Liver (tissue), 9 donors: Measurements from ENCODE around the gene TLR5. TPM values are rescaled to one million over a fixed set of nuclear protein-coding genes. Genes with fewer than 3 reads are reported as not detected.

Source experiments
- DNase-seq: peaks from one replicate; pipeline ENCODE4 v3.0.0-alpha.2; 2017; ENCODE audit warnings: low spot score
- H3K27ac ChIP-seq, 2 donors: one replicate each; pipeline ENCODE4 v1.7.0; 2013; ENCODE audit warnings: inconsistent platforms in 2 of 2, low read length in 2 of 2, control low read depth in 1 of 2, low read depth in 1 of 2, mild to moderate bottlenecking in 1 of 2
- H3K27me3 ChIP-seq, 4 donors: one replicate each; pipeline versions ENCODE4 v1.6.1 to v1.7.0; 2013; ENCODE audit warnings: low read length in 3 of 4, inconsistent platforms in 1 of 4, mild to moderate bottlenecking in 1 of 4, moderate library complexity in 1 of 4; ENCODE audit not compliant: control insufficient read depth in 4 of 4, insufficient read depth in 4 of 4
- H3K36me3 ChIP-seq, 4 donors: one replicate each; pipeline versions ENCODE4 v1.6.1 to v1.7.0; 2013; ENCODE audit warnings: low read length in 3 of 4, mild to moderate bottlenecking in 3 of 4, low read depth in 1 of 4, moderate library complexity in 1 of 4; ENCODE audit not compliant: control insufficient read depth in 4 of 4, insufficient read depth in 3 of 4
- H3K4me1 ChIP-seq, 4 donors: one replicate each; pipeline versions ENCODE4 v1.6.1 to v1.7.0; 2013; ENCODE audit warnings: low read length in 3 of 4, mild to moderate bottlenecking in 3 of 4, moderate library complexity in 1 of 4; ENCODE audit not compliant: control insufficient read depth in 4 of 4, insufficient read depth in 4 of 4
- H3K4me3 ChIP-seq, 3 donors: one replicate each; pipeline versions ENCODE4 v1.6.1 to v1.7.0; 2013; ENCODE audit warnings: low read length in 3 of 3, control low read depth in 1 of 3, low read depth in 1 of 3, mild to moderate bottlenecking in 1 of 3
- H3K9ac ChIP-seq, 2 donors: one replicate each; pipeline ENCODE4 v1.7.0; 2013; ENCODE audit warnings: low read length in 2 of 2, mild to moderate bottlenecking in 2 of 2, moderate library complexity in 2 of 2, control low read depth in 1 of 2, low read depth in 1 of 2
- H3K9me3 ChIP-seq, 4 donors: one replicate each; pipeline versions ENCODE4 v1.6.1 to v1.7.0; 2013; ENCODE audit warnings: low read length in 3 of 4; ENCODE audit not compliant: control insufficient read depth in 4 of 4
- EGR1 ChIP-seq, 2 donors: IDR thresholded peaks; 2 replicates each; pipeline ENCODE4 v1.6.1; 2016 to 2018; ENCODE audit warnings: antibody characterized with exemption in 2 of 2, low read depth in 2 of 2
- FOXA1 ChIP-seq: IDR thresholded peaks from 2 replicates; pipeline ENCODE4 v1.6.1; 2016; ENCODE audit warnings: antibody characterized with exemption
- FOXA2 ChIP-seq: IDR thresholded peaks from 2 replicates; pipeline ENCODE4 v1.6.1; 2016; ENCODE audit warnings: antibody characterized with exemption
- GABPA ChIP-seq, 2 donors: IDR thresholded peaks in 1 of 2; conservative IDR thresholded peaks in 1 of 2; 2 replicates each; pipeline ENCODE4 v1.6.1; 2016; ENCODE audit warnings: antibody characterized with exemption in 2 of 2, mild to moderate bottlenecking in 1 of 2, moderate library complexity in 1 of 2
- HNF4A ChIP-seq, 2 donors: conservative IDR thresholded peaks; 2 replicates each; pipeline ENCODE4 v1.6.1; 2016; ENCODE audit warnings: antibody characterized with exemption in 2 of 2, mild to moderate bottlenecking in 2 of 2
- HNF4G ChIP-seq: IDR thresholded peaks from 2 replicates; pipeline ENCODE4 v1.6.1; 2016; ENCODE audit warnings: antibody characterized with exemption
- JUND ChIP-seq, 2 donors: IDR thresholded peaks; 2 replicates each; pipeline ENCODE4 v1.6.1; 2016; ENCODE audit warnings: antibody characterized with exemption in 2 of 2
- NR2F2 ChIP-seq: IDR thresholded peaks from 2 replicates; pipeline ENCODE4 v1.6.1; 2016; ENCODE audit warnings: antibody characterized with exemption
- RAD21 ChIP-seq, 2 donors: IDR thresholded peaks; 2 replicates each; pipeline ENCODE4 v1.6.1; 2016; ENCODE audit warnings: antibody characterized with exemption in 2 of 2, mild to moderate bottlenecking in 2 of 2
- RXRA ChIP-seq, 2 donors: IDR thresholded peaks; 2 replicates each; pipeline ENCODE4 v1.6.1; 2017 to 2018; ENCODE audit warnings: antibody characterized with exemption in 2 of 2, mild to moderate bottlenecking in 1 of 2
- TAF1 ChIP-seq: conservative IDR thresholded peaks from 2 replicates; pipeline ENCODE4 v1.6.1; 2016; ENCODE audit warnings: antibody characterized with exemption, mild to moderate bottlenecking
- WGBS: extraction: QIAGEN DNeasy Blood & Tissue Kit; methylation state at CpG from one replicate; pipeline ENCODE4 v1.1.7; 2013; 5-methylcytosine and 5-hydroxymethylcytosine counted together
- polyA plus RNA-seq, 2 donors: library from polyadenylated mRNA; stranded (reverse) in 1 of 2; unstranded in 1 of 2; fragments of 200-250 nt in 1 of 2; fragments of >200 nt in 1 of 2; fragmentation: Nextera tagmentation in 1 of 2; extraction: Ambion mirVana in 1 of 2; gene quantifications; one replicate each; pipeline versions ENCODE4 v1.2.1 to v1.2.3, GENCODE V29; 2013 to 2015
- total RNA-seq, 2 donors: library from RNA; depleted of rRNA; stranded (reverse); fragments of >200 nt; gene quantifications; one replicate each; pipeline ENCODE4 v1.2.3, GENCODE V29; 2014
- TF ChIP-seq, protein P1 (sequence below): IDR thresholded peaks from 2 replicates; pipeline ENCODE4 v1.6.1; 2016; ENCODE audit warnings: antibody characterized with exemption
- TF ChIP-seq, protein P2 (sequence below): IDR thresholded peaks from 2 replicates; pipeline ENCODE4 v1.6.1; 2016; ENCODE audit warnings: antibody characterized with exemption
- TF ChIP-seq, protein P3 (sequence below): fragments of 150-350 bp; IDR thresholded peaks from 2 replicates; pipeline ENCODE4 v1.5.1; 2017; ENCODE audit warnings: improper control_type of control experiment, low read depth, low read length; ENCODE audit not compliant: missing input control
- TF ChIP-seq, protein P4 (sequence below): IDR thresholded peaks from 2 replicates; pipeline ENCODE4 v1.6.1; 2016; ENCODE audit warnings: antibody characterized with exemption, mild to moderate bottlenecking
- TF ChIP-seq, protein P5 (sequence below): IDR thresholded peaks from 2 replicates; pipeline ENCODE4 v1.6.1; 2016; ENCODE audit warnings: antibody characterized with exemption
- donor health status: healthy.
- donor health status: healthy.
- donor health status: healthy.
- donor health status: healthy.
- donor health status: healthy.

Gene TLR5
- total and polyA plus RNA-seq, 4 donors: 0.93 to 2.4 (median 1.5) TPM

DNA sequence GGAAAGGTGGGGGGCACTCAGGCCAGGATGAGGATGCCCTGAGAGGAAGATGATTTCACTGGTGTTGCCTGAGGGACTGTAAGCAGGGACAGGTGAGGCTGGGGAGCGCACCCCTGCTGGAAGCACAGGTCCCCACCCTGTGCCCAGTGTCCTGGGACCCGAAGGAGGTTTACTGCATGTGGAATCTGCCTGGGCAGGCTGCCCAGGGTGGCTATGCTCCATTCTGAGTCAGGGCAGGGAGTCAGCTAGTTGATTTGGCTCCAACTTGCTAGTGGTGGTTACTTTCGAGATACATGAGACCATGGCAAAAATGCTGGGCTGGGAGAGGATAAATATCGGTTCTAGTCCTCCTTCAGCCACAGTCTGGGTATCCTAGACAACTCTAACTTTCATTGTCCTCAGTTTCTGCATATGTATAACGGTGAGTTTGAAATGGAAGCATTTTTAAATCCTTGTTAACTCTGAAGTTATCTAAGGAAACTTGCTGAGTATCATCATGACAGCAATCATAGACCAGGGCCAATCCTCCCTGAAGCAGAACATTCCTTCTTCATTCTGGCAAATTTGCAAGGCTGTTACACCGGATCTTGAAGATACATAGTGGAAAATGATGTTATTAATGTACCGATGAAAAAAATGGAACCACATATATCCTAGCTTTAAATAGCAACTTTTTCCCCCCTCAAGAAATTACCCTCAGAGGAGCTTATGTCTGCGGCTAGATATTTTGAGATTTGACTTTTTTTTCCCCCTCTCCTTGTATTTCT lies 7.7 kb downstream of the TLR5 start:
- 80% methylated on average over 8 of the region's 8 CpGs for WGBS

More for the DNA sequence above, 7.7 kb downstream of the TLR5 start:
- Histone ChIP-seq H3K27me3 (no peaks in the 10 kb centered on the region), H3K27ac (no peak overlapping the region), H3K4me1 (peaks cover 2 to 21% (median 13%) of the 10 kb centered on the region in 4 donors), H3K9me3 (no peaks in the 10 kb centered on the region), H3K4me3 (no peak overlapping the region), H3K9ac (no peak overlapping the region), H3K36me3 (no peaks in the 10 kb centered on the region)
- DNase-seq: no peak
- TF ChIP-seq, protein P1, sequence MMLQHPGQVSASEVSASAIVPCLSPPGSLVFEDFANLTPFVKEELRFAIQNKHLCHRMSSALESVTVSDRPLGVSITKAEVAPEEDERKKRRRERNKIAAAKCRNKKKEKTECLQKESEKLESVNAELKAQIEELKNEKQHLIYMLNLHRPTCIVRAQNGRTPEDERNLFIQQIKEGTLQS: no peak
- TF ChIP-seq EGR1 (IDR thresholded peaks at IDR 0.05; ENCODE audit: low read depth in 2 of 2): no peak
- TF ChIP-seq, protein P2, sequence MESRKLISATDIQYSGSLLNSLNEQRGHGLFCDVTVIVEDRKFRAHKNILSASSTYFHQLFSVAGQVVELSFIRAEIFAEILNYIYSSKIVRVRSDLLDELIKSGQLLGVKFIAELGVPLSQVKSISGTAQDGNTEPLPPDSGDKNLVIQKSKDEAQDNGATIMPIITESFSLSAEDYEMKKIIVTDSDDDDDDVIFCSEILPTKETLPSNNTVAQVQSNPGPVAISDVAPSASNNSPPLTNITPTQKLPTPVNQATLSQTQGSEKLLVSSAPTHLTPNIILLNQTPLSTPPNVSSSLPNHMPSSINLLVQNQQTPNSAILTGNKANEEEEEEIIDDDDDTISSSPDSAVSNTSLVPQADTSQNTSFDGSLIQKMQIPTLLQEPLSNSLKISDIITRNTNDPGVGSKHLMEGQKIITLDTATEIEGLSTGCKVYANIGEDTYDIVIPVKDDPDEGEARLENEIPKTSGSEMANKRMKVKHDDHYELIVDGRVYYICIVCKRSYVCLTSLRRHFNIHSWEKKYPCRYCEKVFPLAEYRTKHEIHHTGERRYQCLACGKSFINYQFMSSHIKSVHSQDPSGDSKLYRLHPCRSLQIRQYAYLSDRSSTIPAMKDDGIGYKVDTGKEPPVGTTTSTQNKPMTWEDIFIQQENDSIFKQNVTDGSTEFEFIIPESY: no peak
- TF ChIP-seq RXRA (IDR thresholded peaks at IDR 0.05): no peak
- TF ChIP-seq RAD21 (IDR thresholded peaks at IDR 0.05): no peak
- TF ChIP-seq HNF4G: no peak
- no peak for TF ChIP-seq HNF4A (conservative IDR thresholded peaks at IDR 0.05)
- no peak for TF ChIP-seq FOXA1
- TF ChIP-seq TAF1: no peak
- TF ChIP-seq, protein P3, sequence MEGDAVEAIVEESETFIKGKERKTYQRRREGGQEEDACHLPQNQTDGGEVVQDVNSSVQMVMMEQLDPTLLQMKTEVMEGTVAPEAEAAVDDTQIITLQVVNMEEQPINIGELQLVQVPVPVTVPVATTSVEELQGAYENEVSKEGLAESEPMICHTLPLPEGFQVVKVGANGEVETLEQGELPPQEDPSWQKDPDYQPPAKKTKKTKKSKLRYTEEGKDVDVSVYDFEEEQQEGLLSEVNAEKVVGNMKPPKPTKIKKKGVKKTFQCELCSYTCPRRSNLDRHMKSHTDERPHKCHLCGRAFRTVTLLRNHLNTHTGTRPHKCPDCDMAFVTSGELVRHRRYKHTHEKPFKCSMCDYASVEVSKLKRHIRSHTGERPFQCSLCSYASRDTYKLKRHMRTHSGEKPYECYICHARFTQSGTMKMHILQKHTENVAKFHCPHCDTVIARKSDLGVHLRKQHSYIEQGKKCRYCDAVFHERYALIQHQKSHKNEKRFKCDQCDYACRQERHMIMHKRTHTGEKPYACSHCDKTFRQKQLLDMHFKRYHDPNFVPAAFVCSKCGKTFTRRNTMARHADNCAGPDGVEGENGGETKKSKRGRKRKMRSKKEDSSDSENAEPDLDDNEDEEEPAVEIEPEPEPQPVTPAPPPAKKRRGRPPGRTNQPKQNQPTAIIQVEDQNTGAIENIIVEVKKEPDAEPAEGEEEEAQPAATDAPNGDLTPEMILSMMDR: no peak
- TF ChIP-seq GABPA (IDR thresholded peaks at IDR 0.05 in 1 of 2, conservative IDR thresholded peaks at IDR 0.05 in 1 of 2): no peak
- TF ChIP-seq JUND (IDR thresholded peaks at IDR 0.05): no peak
- TF ChIP-seq FOXA2: no peak
- TF ChIP-seq, protein P4, sequence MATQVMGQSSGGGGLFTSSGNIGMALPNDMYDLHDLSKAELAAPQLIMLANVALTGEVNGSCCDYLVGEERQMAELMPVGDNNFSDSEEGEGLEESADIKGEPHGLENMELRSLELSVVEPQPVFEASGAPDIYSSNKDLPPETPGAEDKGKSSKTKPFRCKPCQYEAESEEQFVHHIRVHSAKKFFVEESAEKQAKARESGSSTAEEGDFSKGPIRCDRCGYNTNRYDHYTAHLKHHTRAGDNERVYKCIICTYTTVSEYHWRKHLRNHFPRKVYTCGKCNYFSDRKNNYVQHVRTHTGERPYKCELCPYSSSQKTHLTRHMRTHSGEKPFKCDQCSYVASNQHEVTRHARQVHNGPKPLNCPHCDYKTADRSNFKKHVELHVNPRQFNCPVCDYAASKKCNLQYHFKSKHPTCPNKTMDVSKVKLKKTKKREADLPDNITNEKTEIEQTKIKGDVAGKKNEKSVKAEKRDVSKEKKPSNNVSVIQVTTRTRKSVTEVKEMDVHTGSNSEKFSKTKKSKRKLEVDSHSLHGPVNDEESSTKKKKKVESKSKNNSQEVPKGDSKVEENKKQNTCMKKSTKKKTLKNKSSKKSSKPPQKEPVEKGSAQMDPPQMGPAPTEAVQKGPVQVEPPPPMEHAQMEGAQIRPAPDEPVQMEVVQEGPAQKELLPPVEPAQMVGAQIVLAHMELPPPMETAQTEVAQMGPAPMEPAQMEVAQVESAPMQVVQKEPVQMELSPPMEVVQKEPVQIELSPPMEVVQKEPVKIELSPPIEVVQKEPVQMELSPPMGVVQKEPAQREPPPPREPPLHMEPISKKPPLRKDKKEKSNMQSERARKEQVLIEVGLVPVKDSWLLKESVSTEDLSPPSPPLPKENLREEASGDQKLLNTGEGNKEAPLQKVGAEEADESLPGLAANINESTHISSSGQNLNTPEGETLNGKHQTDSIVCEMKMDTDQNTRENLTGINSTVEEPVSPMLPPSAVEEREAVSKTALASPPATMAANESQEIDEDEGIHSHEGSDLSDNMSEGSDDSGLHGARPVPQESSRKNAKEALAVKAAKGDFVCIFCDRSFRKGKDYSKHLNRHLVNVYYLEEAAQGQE: no peak
- no peak for TF ChIP-seq NR2F2
- TF ChIP-seq, protein P5, sequence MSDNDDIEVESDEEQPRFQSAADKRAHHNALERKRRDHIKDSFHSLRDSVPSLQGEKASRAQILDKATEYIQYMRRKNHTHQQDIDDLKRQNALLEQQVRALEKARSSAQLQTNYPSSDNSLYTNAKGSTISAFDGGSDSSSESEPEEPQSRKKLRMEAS: no peak
